A549 treated with CORT108297 at 1 μM for 4 hours (cell line): ENCODE measurements around the gene CHRFAM7A. TPM values are rescaled to one million over a fixed set of nuclear protein-coding genes. Genes with fewer than 3 reads are reported as not detected.

ENCODE experiments used
- total RNA-seq: library from RNA; stranded (reverse); fragments of 200-300 nt; extraction: Qiagen RNA extraction; gene quantifications from 5 replicates; pipeline ENCODE4 v1.2.3, GENCODE V29; 2022

Gene CHRFAM7A
- total RNA-seq = 4.5 to 7.5 TPM (median 7.2 TPM) in 5 replicates

GRCh38 chr15:30392766-30393663, at the start of gene CHRFAM7A:
Gene CHRFAM7A (minus strand): TSS chr15:30393540. CDS start chr15:30383351, 10,189 bp downstream.

GRCh38 chr15:30414160-30414559, 20.8 kb upstream of the CHRFAM7A start, which contains the start of gene GOLGA8R:
Gene GOLGA8R (minus strand): TSS chr15:30414260. CDS start chr15:30414162, 98 bp downstream.

Other genes with a start within 250 kb of the CHRFAM7A start
- 0.12 to 0.35 TPM (median 0.26 TPM) in 5 replicates for gene GOLGA8R, start 20.7 kb upstream of the CHRFAM7A start, total RNA-seq
- 0.07 to 0.18 TPM in 2 of 5 replicates, not detected in the others for gene GOLGA8Q, start 158.5 kb upstream of the CHRFAM7A start, total RNA-seq
- gene GOLGA8H, start 210.5 kb upstream of the CHRFAM7A start, total RNA-seq = 1.8 to 3.1 TPM (median 2.9 TPM) in 5 replicates